GM18858 (cell line): ENCODE measurements around the gene UBE2I.

ENCODE experiments used
- ATAC-seq: cut with Tn5 transposase; IDR thresholded peaks from one replicate; pipeline ENCODE4 v1.9.1; 2021; ENCODE audit not compliant: unreplicated experiment

Gene UBE2I

GRCh38 chr16:1277151-1277598 lies 32.3 kb upstream of the UBE2I start:
- ATAC-seq: no peak

DNA sequence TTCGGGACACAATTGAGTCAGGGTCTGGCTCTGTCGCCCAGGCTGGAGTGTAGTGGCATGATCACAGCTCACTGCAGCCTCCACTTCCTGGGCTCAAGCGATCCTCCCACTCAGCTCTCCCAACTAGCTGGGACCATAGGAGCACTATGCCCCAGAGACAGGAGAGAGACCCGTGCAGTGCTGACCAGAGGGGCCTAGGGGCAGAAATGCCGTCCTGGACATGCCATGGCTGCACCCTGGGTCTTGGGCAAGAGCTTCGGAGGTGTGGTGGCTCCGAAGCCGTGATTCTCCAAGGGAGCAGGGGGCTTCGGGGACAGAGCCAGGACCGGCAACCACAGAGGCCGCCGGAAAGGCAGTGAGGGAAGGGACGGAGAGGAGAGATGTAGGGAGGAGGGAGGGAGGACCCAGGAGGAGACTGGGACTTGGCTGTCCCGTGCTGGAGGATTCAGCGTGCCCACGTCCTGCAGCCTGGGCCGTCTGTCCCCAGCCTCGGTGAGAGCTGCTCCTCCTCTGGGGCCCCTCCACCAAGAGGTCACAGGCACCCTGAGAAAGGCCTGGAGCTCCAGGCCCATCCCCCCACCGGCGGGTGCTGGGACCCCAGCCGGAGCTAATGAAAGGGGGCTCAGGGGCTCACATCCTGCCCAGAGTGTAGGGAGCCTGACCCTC lies 31.7 kb upstream of the UBE2I start:
- no peak for ATAC-seq

GRCh38 chr16:1278477-1278876 lies 31.0 kb upstream of the UBE2I start:
- ATAC-seq: no peak

DNA sequence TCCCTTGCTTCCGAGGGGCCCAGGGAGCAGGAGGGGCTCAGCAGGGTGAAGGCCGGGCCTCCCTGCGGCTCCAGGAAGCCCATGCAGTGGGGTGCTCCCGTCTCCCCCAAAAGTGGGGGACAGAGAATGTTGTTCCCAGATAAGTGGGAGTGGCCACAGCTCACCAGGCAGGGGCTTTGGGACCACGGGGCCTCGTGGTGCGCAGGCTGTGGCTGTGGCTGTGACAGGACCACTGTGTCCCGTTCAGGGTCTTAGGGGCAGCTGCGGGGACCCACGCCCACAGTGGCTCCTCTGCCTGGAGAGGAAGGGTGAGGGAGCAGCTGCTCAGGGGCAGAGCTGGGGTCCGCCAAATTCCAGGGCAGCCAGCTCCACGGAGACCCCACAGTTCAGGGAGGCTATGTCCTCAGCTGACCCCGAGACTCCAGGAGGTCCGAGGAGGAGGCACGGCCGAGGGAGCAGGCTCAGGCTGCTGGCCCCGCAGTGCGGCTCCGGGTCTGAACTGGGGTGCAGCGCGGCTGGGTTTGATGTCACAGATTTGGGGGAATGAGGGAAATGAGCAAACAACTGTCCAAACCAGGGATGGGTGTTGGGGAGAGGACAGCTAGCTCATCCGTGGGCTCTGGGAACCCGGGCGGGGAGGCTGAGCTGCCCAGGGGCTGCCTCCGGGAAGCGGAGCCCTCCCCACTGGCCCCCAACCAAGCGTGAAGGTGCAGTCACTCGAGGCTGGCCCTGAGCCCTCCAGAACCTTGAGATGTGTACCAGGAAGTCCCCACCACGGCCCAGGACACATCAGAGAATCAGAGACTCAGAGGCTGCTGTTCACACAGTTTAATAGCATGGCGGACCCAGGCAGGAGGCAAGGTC lies 30.1 kb upstream of the UBE2I start:
- no peak for ATAC-seq

DNA sequence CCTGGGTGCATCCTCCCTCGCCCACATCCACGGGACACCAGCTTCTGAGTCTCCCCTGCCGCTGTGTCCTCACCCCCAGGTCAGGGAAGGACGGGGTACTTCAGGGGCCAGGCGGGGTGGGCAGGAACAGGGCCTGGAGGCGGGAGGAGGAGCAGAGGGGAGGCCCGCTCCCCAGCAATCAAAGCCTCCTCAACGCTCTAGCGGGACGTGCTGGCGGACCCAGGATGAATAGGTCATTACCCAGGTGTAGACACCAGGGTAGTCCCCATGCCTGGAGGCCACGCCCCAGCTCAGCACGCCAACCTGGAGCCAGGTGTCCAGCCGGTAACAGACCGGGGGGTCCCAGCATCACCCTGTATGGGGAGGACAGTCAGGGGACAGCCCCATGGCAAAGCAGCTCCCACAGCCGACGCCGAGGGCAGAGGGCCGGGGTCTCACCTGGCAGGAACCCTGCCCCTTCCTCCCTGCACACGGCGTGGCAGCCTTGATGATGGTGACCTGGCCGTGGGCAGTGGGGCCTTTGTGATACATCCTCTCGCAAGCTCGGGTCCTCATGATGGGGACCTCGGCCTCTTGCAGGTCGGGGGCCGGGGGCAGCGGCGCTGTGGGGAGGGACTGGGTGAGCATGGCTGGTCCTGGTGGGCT lies 29.4 kb upstream of the UBE2I start:
- no peak for ATAC-seq

DNA sequence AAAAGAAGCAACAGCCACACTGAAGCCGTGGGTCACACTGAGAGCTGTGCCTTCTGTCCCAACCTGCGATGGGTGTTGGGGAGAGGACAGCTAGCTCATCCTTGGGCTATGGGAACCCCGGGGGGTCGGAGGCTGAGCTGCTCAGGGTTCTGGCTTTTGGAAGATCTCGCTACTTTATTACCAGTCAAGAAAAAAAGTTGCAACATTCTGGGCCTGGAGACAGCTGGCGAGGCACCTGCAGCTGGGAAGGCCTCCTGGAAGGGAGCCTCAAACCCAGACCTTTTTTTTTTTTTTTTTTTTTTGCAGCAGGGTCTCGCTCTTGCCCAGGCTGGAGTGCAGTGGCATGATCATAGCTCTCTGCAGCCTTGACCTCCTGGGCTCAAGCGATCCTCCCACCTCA lies 28.7 kb upstream of the UBE2I start:
- ATAC-seq: no peak

DNA sequence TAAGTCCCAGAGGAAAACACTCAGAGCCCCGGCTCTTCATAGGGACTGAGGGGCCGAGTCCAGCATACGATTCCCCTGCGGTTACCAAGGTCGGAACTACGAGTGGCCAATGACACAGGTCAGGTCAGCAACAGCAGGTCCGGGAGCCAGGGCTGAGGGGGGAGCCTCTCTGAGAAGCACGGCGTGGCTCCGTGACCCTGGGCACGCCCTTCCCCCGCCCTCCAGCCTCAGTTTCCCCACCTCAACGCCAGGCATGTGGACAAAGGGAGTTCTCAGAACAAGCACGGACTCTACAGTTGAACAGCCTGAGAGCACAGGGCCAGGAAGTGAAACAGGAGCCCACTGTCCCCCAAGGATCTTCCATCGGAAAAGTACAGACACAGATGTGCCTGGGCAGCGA lies 27.9 kb upstream of the UBE2I start:
- ATAC-seq: no peak

DNA sequence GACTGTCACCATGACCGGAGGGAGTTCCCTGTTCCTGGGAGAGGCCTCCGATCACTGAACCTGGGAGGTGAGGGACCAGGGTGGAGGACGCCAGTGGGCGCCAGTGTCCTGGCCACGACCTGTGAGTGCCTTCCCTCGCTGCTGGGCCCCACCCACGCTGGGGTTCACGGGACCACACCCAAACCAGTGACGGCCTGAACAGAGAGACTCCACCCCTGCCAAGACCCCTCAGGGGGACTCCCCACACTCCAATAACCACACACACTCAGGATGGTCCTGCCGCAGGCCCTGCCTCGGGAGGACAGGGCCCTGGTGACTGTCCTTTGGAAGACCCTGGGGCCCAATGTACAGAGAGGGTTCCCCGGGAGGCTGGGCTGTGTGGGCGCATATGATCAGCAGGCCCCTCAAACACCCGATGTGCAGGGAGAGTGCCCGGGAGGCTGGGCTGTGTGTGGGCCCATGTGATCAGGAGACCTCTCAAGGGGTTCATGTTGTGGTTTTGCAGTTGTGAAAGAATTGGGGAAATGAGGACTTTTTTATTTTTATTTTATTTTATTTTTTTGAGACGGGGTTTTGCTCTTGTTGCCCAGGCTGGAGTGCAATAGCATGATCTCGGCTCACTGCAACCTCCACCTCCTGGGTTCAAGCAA lies 27.0 kb upstream of the UBE2I start:
- no peak for ATAC-seq

DNA sequence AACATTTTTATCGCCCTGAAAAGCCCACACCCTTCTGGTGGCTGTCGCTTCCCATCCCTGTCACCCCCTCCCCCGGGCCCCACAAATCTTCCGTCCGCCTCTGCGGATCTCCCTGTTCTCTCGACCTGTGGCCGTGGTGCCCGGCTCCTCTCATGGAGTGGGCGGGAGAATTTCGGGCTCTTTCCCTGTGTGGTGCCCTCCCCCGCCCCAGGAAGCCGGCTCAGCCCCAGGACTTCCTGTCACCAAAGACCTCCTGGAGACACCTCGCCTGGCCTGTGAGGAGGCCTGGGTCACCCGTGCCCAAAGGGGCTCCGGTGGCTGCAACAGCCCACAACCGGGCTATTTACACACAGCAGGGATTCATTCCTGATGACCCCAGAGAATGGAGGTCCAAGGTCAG lies 26.1 kb upstream of the UBE2I start:
- ATAC-seq: no peak

GRCh38 chr16:1283996-1284616 lies 25.3 kb upstream of the UBE2I start:
- ATAC-seq: no peak

- no peak for ATAC-seq
Observed at GRCh38 chr16:1285669-1286512, 23.5 kb upstream of the UBE2I start.

DNA sequence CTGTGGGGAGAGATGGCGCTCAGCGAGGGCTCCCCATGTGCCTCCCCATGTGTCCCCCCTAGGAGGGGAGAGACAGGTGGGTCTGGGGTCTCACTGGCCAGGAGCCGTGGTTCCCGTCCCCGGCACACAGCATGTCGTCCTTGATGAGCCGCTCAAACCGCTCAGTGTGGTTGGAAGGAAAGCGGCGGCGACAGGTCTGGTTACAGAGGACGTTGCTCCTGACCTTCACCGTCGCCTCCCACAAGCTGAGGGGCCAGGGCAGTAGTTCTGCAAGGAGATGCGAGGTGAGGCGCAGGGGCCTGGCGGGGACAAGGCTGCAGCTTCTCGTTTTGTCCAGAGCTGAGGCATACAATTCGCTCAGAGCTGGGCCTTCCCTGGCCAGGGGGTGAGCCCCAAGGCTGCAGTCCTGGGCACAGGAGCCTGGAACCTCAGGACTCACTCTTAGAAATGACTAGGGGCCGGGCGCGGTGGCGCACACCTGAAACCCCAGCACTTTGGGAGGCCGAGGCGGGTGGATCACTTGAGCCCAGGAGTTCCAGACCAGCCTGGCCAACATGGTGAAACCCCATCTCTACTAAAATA lies 22.8 kb upstream of the UBE2I start:
- ATAC-seq: no peak

- no peak for ATAC-seq
Observed at GRCh38 chr16:1287982-1288670, 21.3 kb upstream of the UBE2I start.

DNA sequence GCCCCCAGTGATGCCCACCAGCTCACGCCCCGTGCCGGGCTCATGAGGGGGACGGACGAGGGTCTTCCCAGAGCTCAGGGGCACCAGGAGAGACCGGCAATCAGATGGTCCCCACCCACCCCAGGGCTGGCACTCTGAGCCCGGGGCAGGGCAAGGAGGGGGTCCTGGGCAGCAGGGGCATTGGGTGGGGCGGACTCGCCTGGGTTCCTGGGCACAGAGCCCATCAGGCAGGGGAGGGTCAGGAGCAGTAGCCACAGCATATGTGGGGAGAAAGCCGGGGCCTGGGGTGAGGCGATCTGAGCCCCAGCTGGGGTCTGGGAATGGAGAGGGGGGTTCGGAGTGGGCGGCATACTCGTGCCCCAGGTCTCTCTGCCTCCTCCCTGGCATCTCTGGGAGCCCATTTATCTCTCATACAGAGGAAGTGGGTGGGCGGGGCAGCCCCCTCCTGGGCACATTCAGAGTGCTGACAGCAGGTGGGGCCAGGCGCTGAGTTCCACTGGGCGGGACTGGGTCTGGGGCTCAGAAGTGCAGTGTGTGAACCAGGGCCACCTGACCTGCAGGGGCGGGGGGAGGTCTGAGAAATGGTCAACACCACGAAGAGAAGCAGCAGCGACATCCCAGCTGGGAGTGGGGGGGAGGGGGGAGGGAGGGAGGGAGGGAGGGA lies 20.5 kb upstream of the UBE2I start:
- no peak for ATAC-seq

DNA sequence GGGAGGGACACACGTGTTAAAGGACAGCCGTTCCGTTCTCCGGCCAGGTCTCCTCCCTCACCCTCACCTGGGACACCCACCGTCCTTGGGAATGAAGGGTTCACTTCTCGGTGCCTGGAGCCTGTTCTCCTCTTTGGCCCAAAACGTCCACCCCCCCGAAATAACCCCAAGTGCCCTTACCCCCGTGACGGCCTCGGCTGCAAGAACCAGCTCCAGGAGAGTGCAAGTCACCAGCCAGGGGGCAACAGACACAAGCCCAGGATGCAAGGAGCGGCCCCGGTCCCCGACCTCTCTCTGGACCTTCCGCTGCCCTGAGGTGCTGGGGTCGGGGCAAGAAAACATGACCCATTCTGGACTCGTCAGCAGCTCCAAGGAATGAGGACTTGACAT lies 20.0 kb upstream of the UBE2I start:
- ATAC-seq: no peak

GRCh38 chr16:1290063-1290501 lies 19.4 kb upstream of the UBE2I start:
- no peak for ATAC-seq

DNA sequence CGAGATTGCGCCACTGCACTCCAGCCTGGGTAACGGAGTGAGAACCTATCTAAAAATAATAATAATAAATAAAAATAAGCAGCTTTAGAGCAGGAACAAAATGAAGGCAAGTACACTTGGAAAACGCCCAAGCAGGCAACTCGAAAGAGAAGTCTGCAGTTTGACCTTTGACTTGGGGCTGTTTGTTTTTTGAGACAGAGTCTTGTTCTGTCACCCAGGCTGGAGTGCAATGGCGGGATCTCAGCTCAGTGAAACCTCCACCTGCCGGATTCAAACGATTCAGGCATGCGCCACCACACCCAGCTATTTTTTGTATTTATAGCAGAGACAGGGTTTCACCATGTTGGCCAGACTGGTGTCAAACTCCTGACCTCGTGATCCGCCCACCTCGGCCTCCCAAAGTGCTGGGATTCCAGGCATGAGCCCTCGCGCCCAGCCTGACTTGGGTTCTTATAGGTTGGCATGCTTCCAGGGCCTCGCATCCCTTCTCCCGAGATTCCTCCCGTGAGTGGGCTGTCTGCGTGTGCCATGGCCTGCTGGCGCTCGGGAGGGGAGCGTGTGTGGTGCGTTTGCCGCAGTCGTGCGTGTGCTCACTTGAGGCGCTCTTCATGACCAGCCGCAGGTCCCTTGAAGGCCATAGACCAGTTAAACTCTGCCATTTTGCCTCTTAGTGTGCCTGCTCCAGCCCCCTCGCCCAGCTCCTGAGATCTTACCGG lies 18.4 kb upstream of the UBE2I start:
- no peak for ATAC-seq

DNA sequence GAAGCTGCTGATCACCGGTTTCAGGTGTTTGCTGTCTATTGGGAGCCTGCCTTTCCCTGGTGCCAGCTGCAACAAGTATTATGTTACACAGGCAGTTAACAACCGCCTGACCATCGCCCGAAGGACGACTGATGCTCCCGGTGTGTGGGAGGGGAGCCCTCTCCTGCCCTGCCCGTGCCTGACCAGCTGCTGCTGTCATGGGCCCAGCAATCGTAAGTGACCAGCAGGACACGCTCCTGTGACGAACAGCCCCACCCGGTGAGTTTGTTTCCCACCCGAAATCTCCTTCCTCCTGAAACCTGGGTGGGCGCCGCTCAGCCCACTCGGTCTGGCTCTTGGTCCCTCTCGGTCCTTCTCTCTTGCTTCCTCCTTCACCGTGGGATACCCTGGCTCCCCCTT lies 17.9 kb upstream of the UBE2I start:
- ATAC-seq: no peak
